Esophagus squamous epithelium (tissue), 4 donors: ENCODE results near the gene GCK.

ENCODE experiments used
- CTCF ChIP-seq, 6 experiments: fragments of 450-650 bp in 4 of 6; fragments of 200-600 bp in 2 of 6; sonication (generic) in 2 of 6; IDR thresholded peaks; one replicate each; pipeline ENCODE4 v1.5.1; 2016 to 2019; ENCODE audit warnings: antibody characterized with exemption in 6 of 6, mild to moderate bottlenecking in 4 of 6, moderate library complexity in 4 of 6
- POLR2A ChIP-seq, 4 donors: fragments of 450-650 bp; IDR thresholded peaks; one replicate each; pipeline ENCODE4 v1.6.1; 2017; ENCODE audit warnings: antibody characterized with exemption in 4 of 4, mild to moderate bottlenecking in 4 of 4, moderate library complexity in 3 of 4

GRCh38 chr7:44127161-44127560 lies 62.1 kb downstream of the GCK start:
- TF ChIP-seq CTCF (IDR thresholded peaks at IDR 0.05) (no peak), POLR2A (IDR thresholded peaks at IDR 0.05) (no peak)
